Trophoblast cell (in vitro differentiated cells and primary cell): ENCODE data around the gene CCDC68.
"Not testable (repeated sequence)": the region's sequence is repeated elsewhere in the genome, so short reads cannot be mapped to it uniquely, and the experiment has no call there.

ENCODE experiments used
- DNase-seq, 2 donors: peaks; one replicate each; pipeline ENCODE4 v3.0.0-alpha.2; 2016
- H2AFZ ChIP-seq: 2 replicates; pipeline ENCODE4 v1.6.1; 2013; ENCODE audit warnings: low read length, moderate library complexity, mild to moderate bottlenecking; ENCODE audit not compliant: insufficient read depth, poor library complexity
- H2AK5ac ChIP-seq: 2 replicates; pipeline ENCODE4 v1.6.1; 2013; ENCODE audit warnings: mild to moderate bottlenecking, low read length
- H2BK120ac ChIP-seq: 2 replicates; pipeline ENCODE4 v1.6.1; 2013; ENCODE audit warnings: low read length, mild to moderate bottlenecking, moderate library complexity; ENCODE audit not compliant: insufficient read depth, poor library complexity
- H2BK12ac ChIP-seq: 2 replicates; pipeline ENCODE4 v1.6.1; 2013; ENCODE audit warnings: mild to moderate bottlenecking, low read length, moderate library complexity
- H2BK5ac ChIP-seq: 2 replicates; pipeline ENCODE4 v1.6.1; 2013; ENCODE audit warnings: low read length, low read depth, moderate library complexity, mild to moderate bottlenecking; ENCODE audit not compliant: poor library complexity
- H3K14ac ChIP-seq: 2 replicates; pipeline ENCODE4 v1.6.1; 2013; ENCODE audit warnings: mild to moderate bottlenecking, low read length
- H3K18ac ChIP-seq: 2 replicates; pipeline ENCODE4 v1.6.1; 2013; ENCODE audit warnings: mild to moderate bottlenecking, low read length
- H3K23ac ChIP-seq: 2 replicates; pipeline ENCODE4 v1.6.1; 2013; ENCODE audit warnings: low read length
- H3K27ac ChIP-seq: 2 replicates; pipeline ENCODE4 v1.5.1; 2013; ENCODE audit warnings: low read depth, mild to moderate bottlenecking, inconsistent platforms, low read length, moderate library complexity
- H3K27me3 ChIP-seq: 2 replicates; pipeline ENCODE4 v1.6.1; 2013; ENCODE audit warnings: inconsistent platforms, mild to moderate bottlenecking, low read length, moderate library complexity; ENCODE audit not compliant: insufficient read depth
- H3K36me3 ChIP-seq, 2 experiments: 1 replicate in 1 of 2; 2 replicates in 1 of 2; pipeline ENCODE4 v1.6.1; 2013; ENCODE audit warnings: low read length in 2 of 2, mild to moderate bottlenecking in 2 of 2, moderate library complexity in 1 of 2; ENCODE audit not compliant: insufficient read depth in 2 of 2, control insufficient read depth in 1 of 2
- H3K4ac ChIP-seq: 2 replicates; pipeline ENCODE4 v1.6.1; 2013; ENCODE audit warnings: low read depth, mild to moderate bottlenecking, low read length, moderate library complexity
- H3K4me1 ChIP-seq, 2 experiments: 1 replicate in 1 of 2; 2 replicates in 1 of 2; pipeline ENCODE4 v1.6.1; 2013; ENCODE audit warnings: low read length in 2 of 2, mild to moderate bottlenecking in 2 of 2, moderate library complexity in 1 of 2; ENCODE audit not compliant: insufficient read depth in 2 of 2, control insufficient read depth in 1 of 2
- H3K4me2 ChIP-seq: 2 replicates; pipeline ENCODE4 v1.6.1; 2013; ENCODE audit warnings: inconsistent platforms, mild to moderate bottlenecking, low read length, moderate library complexity
- H3K4me3 ChIP-seq: 2 replicates; pipeline ENCODE4 v1.5.1; 2013; ENCODE audit warnings: mild to moderate bottlenecking, low read depth, low read length, inconsistent platforms
- H3K79me1 ChIP-seq: one replicate; pipeline ENCODE4 v1.6.1; 2013; ENCODE audit warnings: low read length
- H3K79me2 ChIP-seq: 2 replicates; pipeline ENCODE4 v1.6.1; 2013; ENCODE audit warnings: low read length, mild to moderate bottlenecking; ENCODE audit not compliant: control insufficient read depth, insufficient read depth, poor library complexity
- H3K9ac ChIP-seq: 2 replicates; pipeline ENCODE4 v1.6.1; 2013; ENCODE audit warnings: mild to moderate bottlenecking, low read length
- H3K9me3 ChIP-seq: 2 replicates; pipeline ENCODE4 v1.6.1; 2013; ENCODE audit warnings: low read depth, mild to moderate bottlenecking, control low read depth, inconsistent platforms, low read length; ENCODE audit not compliant: insufficient read depth
- H4K12ac ChIP-seq: 2 replicates; pipeline ENCODE4 v1.6.1; 2013; ENCODE audit warnings: low read depth, mild to moderate bottlenecking, low read length, moderate library complexity
- H4K8ac ChIP-seq: 2 replicates; pipeline ENCODE4 v1.6.1; 2013; ENCODE audit warnings: low read depth, mild to moderate bottlenecking, low read length, moderate library complexity
- H4K91ac ChIP-seq: one replicate; pipeline ENCODE4 v1.6.1; 2013; ENCODE audit warnings: low read depth, mild to moderate bottlenecking, low read length, moderate library complexity
- WGBS: extraction: QIAGEN DNeasy Blood & Tissue Kit; methylation state at CpG from one replicate; pipeline ENCODE4 v1.1.7; 2013; ENCODE audit warnings: missing lambda C conversion rate; ENCODE audit not compliant: insufficient read length, insufficient coverage; ENCODE audit errors: extremely low coverage; 5-methylcytosine and 5-hydroxymethylcytosine counted together

Gene CCDC68

GRCh38 chr18:54857499-54857898, 101.8 kb downstream of the CCDC68 start:
- no peak overlapping the region for H2BK12ac ChIP-seq
- H3K4me2 ChIP-seq: no peak overlapping the region
- no peak for DNase-seq
- no peaks in the 10 kb centered on the region for H3K27me3 ChIP-seq
- H3K18ac ChIP-seq: no peak overlapping the region
- no peak overlapping the region for H4K12ac ChIP-seq
- no peaks in the 10 kb centered on the region for H3K9me3 ChIP-seq
- H4K8ac ChIP-seq: no peak overlapping the region
- H2AK5ac ChIP-seq: no peak overlapping the region
- no peak overlapping the region for H3K23ac ChIP-seq
- H3K14ac ChIP-seq: no peak overlapping the region
- no CpG with 5 or more reads among the region's 3 CpGs for WGBS
- no peaks in the 10 kb centered on the region for H3K79me2 ChIP-seq
- no peak overlapping the region for H3K9ac ChIP-seq
- H2AFZ ChIP-seq: no peak overlapping the region
- no peak overlapping the region for H2BK120ac ChIP-seq
- no peak overlapping the region for H4K91ac ChIP-seq
- no peak overlapping the region for H3K27ac ChIP-seq
- H3K79me1 ChIP-seq: no peaks in the 10 kb centered on the region
- H3K4me3 ChIP-seq: no peak overlapping the region
- H3K36me3 ChIP-seq: no peaks in the 10 kb centered on the region
- no peaks in the 10 kb centered on the region for H3K4me1 ChIP-seq
- no peak overlapping the region for H2BK5ac ChIP-seq
- H3K4ac ChIP-seq: no peak overlapping the region

- no peak for DNase-seq
- Histone ChIP-seq H3K9me3 (no peaks in the 10 kb centered on the region), H3K23ac (no peak overlapping the region), H3K36me3 (no peaks in the 10 kb centered on the region), H3K27ac (no peak overlapping the region), H2BK5ac (no peak overlapping the region), H3K4me3 (no peak overlapping the region), H3K14ac (no peak overlapping the region), H4K8ac (no peak overlapping the region), H3K79me2 (no peaks in the 10 kb centered on the region), H3K79me1 (no peaks in the 10 kb centered on the region), H3K9ac (no peak overlapping the region), H4K12ac (no peak overlapping the region), H2BK12ac (no peak overlapping the region), H4K91ac (no peak overlapping the region), H2BK120ac (no peak overlapping the region), H3K18ac (no peak overlapping the region), H3K27me3 (no peaks in the 10 kb centered on the region), H3K4me1 (no peaks in the 10 kb centered on the region), H3K4me2 (no peak overlapping the region), H2AK5ac (no peak overlapping the region), H2AFZ (no peak overlapping the region), H3K4ac (no peak overlapping the region)
- no CpG with 5 or more reads among the region's 2 CpGs for whole genome bisulfite sequencing
Measured at GRCh38 chr18:54856105-54856646, 103.1 kb downstream of the CCDC68 start.

GRCh38 chr18:54855050-54855449, 104.2 kb downstream of the CCDC68 start:
- no CpG with 5 or more reads among the region's 3 CpGs for WGBS
- not testable (repeated sequence) for H2BK5ac ChIP-seq, H2BK120ac ChIP-seq, H3K4me1 ChIP-seq, H3K36me3 ChIP-seq, H3K9ac ChIP-seq, H3K23ac ChIP-seq, H3K9me3 ChIP-seq, H3K79me2 ChIP-seq, H3K14ac ChIP-seq, H3K27me3 ChIP-seq, H3K4me3 ChIP-seq, H3K27ac ChIP-seq, H3K4me2 ChIP-seq, H3K79me1 ChIP-seq, DNase-seq, H3K4ac ChIP-seq, H3K18ac ChIP-seq, H2BK12ac ChIP-seq, H2AK5ac ChIP-seq, H4K12ac ChIP-seq, H4K91ac ChIP-seq, H4K8ac ChIP-seq, H2AFZ ChIP-seq

- Histone ChIP-seq H3K14ac (no peak overlapping the region), H3K36me3 (no peaks in the 10 kb centered on the region), H2BK5ac (no peak overlapping the region), H3K4me2 (no peak overlapping the region), H3K79me2 (no peaks in the 10 kb centered on the region), H3K18ac (no peak overlapping the region), H3K4me3 (no peak overlapping the region), H3K79me1 (no peaks in the 10 kb centered on the region), H3K27me3 (no peaks in the 10 kb centered on the region), H2AFZ (no peak overlapping the region), H4K12ac (no peak overlapping the region), H3K4me1 (no peaks in the 10 kb centered on the region), H4K91ac (no peak overlapping the region), H2BK120ac (no peak overlapping the region), H4K8ac (no peak overlapping the region), H3K9me3 (no peaks in the 10 kb centered on the region), H3K23ac (no peak overlapping the region), H3K27ac (no peak overlapping the region), H2AK5ac (no peak overlapping the region), H2BK12ac (no peak overlapping the region), H3K9ac (no peak overlapping the region), H3K4ac (no peak overlapping the region)
- WGBS: no CpG with 5 or more reads among the region's 6 CpGs
- no peak for DNase-seq
Measured at GRCh38 chr18:54852780-54853675, 106.2 kb downstream of the CCDC68 start.
